HFF-Myc (cell line): ENCODE data around the gene IL12RB1.

Experiments used
- DNase-seq: peaks from one replicate; pipeline ENCODE4 v3.0.0-alpha.2; 2011; ENCODE audit warnings: low read depth; ENCODE audit errors: extremely low read depth
- H3K4me3 ChIP-seq: replicated peaks from 2 replicates; pipeline ENCODE4 v1.5.1; 2011; ENCODE audit warnings: low read depth, mild to moderate bottlenecking, control low read depth, low read length
- TF ChIP-seq, protein P1 (sequence below): IDR thresholded peaks from 2 replicates; pipeline ENCODE4 v1.5.1; 2012; ENCODE audit warnings: mild to moderate bottlenecking, low read depth, low read length, control low read depth; ENCODE audit errors: missing control alignments

Gene IL12RB1

DNA sequence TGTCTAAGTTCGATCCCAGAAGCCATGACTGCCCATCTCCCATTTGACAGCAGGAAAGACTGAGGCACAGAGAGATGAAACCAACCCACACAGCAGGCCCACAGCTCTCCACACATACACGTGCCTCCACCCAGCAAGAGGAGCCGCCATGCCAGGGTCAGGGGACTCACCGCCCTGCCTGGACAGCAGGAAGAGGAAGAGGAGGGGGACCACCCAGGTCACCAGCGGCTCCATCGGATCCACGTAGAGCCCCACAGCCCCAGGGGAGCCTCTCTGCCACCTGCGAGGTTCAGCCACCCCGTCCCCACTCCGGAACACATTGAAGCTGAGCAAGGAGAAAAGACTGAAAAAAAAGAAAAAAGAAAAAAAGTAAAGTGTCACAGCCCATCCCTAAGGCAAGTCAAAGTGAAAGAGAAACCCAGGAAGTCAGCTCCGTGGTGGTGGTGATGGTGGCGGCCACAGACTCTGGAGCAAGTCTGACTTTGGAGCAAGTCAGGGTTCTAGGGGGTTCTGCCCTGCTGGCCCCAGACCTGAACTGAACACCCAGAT, at the start of gene IL12RB1:
Gene IL12RB1 (minus strand): TSS at position 345 of the 549 bp plus-strand sequence. CDS start 111 bp downstream, at position 234.
- TF ChIP-seq, protein P1, sequence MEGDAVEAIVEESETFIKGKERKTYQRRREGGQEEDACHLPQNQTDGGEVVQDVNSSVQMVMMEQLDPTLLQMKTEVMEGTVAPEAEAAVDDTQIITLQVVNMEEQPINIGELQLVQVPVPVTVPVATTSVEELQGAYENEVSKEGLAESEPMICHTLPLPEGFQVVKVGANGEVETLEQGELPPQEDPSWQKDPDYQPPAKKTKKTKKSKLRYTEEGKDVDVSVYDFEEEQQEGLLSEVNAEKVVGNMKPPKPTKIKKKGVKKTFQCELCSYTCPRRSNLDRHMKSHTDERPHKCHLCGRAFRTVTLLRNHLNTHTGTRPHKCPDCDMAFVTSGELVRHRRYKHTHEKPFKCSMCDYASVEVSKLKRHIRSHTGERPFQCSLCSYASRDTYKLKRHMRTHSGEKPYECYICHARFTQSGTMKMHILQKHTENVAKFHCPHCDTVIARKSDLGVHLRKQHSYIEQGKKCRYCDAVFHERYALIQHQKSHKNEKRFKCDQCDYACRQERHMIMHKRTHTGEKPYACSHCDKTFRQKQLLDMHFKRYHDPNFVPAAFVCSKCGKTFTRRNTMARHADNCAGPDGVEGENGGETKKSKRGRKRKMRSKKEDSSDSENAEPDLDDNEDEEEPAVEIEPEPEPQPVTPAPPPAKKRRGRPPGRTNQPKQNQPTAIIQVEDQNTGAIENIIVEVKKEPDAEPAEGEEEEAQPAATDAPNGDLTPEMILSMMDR: no peak
- DNase-seq: no peak
- no peak within 1 kb of the TSS for H3K4me3 ChIP-seq

DNA sequence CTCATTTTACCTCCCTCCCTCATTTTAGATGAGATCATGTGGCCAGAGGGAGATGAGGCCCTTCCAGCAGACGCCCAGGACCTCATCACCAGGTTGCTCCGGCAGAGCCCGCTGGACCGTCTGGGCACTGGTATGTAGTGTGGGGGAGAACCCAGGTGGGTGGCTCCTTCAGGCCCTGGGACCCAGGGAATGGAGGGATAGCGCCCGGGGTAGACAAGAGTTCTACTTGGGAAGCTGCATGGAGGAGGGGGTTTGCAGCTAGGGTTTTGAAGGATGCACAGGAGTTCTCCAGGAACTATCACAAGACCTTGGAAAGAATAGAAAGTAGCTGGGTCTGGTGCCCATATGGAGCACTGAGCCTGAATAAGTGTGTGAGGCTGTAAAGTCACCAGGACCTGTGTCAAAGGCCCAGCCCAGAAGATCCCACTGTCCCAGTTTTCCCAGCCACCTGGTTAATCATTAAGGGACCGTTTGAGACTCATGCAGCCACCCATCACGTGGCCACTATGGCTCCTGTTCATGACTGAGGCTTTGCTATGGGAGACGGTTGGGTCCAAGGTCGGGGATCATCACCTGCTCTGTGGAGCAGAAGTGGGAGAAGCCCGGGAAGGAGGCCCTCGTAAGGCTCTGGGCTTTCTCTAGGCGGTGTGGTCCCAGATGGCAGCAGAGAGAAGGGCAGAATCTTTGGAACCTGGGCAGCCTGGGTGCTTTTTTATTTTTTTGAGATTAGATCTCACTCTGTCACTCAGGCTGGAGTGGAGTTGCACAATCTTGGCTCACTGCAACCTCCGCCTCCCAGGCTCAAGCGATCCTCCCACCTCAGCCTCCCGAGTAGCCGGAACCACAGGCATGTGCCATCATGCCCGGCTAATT, 49.2 kb upstream of the IL12RB1 start:
- TF ChIP-seq, protein P1: no peak
- H3K4me3 ChIP-seq: no peak overlapping the region
- no peak for DNase-seq

DNA sequence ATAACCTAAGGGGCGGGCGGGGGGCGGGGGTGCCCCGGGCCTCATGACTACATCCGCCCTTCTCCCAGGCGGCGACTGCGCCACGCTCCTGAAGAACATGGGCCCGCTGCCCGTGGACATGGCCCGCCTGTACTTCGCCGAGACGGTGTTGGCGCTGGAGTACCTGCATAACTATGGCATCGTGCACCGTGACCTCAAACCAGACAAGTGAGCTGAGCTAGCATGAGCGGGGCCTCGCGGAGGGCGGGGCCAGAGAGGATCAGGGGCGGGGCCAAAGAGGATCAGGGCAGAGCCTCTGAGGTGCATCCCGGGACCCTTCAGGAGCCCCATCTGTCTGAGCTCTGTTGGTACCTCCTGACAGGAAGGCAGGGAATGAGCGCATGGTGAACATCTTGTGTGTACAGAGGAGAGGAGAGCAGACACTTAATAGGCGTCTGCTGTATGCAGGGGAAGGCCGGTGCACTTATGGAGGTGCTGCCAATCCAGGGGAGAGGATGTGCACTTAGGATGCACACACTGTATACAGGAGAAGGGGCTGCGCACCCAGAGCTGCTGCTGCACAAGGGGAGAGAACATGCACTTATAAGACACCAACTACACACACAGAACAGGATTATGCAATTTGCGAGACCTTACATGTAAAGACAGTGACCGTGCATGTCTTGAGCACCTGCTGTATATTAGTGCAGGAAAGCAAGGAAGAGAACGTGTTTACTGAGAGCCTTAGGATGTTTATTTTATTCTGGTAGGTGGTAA, 45.3 kb upstream of the IL12RB1 start:
- no peak overlapping the region for H3K4me3 ChIP-seq
- DNase-seq: no peak
- TF ChIP-seq, protein P1: no peak

DNA sequence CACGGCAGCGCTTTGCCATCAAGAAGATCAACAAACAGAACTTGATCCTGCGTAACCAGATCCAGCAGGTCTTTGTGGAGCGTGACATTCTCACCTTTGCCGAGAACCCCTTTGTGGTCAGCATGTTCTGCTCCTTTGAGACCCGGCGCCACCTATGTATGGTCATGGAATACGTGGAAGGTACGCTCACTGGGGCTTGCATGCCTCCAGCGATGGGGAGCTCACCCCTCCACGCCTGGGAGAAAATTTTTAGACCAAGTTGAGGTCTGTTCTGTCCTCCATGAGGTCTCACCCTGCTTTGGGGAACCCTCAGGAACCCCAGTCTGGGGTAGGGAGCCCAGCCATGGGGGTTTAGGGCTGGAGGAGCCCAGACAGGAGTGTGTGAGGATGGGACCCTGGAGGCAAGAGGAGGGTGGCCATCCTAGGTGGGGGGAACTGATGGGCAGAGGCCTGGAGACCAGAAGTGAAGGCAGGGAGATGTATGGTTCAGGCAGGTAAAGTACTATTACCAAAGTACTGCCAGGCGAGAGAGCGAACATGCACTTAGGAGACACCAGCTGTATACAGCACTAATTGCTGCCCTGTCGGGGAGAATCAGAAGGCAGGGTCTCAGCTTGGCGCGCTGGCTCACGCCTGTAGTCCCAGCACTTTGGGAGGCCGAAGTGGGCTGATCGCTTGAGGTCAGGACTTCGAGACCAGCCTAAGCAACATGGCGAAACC, 43.9 kb upstream of the IL12RB1 start:
- H3K4me3 ChIP-seq: no peak overlapping the region
- TF ChIP-seq, protein P1: no peak
- no peak for DNase-seq

DNA sequence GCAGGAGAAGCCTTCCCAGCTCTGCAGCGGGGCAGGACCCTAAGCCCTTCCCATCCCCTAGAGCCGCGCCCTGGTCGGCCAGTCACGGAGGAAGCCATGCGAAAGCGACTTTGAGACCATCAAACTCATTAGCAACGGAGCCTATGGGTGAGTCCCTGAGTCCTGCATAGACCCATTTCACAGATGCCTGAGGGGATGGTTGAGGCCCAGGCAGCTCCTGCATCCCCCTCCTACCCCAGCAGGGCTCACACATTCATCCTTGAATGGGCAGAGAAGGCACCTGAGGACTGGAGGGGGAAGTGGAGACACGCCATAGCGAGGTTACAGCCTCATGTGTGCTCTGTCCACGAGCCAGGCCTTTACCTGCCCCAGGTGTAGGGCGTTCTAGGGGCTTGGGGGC, 42.1 kb upstream of the IL12RB1 start:
- no peak for DNase-seq
- H3K4me3 ChIP-seq: no peak overlapping the region
- TF ChIP-seq, protein P1: no peak

DNA sequence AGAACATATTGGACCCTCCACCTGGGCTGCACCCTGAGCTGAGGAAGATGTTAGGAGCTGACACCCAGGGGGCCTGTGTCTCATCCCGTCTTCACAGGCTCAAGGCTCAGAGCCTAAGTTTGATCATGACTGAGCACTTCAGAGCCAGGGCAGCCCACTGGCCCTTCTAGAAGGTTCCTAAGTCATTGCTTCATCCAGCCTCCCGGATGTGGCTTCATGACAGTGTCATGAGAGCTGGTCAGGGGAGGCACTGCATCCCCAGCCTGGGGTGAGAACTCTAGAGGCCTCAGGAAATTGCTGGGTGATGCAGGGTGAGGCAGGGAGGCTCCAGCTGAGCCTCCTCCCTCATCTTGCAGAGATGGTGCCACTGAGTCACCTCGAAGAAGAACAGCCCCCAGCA, 41.3 kb upstream of the IL12RB1 start:
- no peak overlapping the region for H3K4me3 ChIP-seq
- no peak for DNase-seq
- TF ChIP-seq, protein P1: no peak
